GM21619 (cell line): ENCODE measurements around the gene DNAH2.

Experiments used
- ATAC-seq: cut with Tn5 transposase; IDR thresholded peaks from one replicate; pipeline ENCODE4 v1.9.1; 2021; ENCODE audit not compliant: unreplicated experiment

Gene DNAH2

GRCh38 chr17:7719661-7720060 lies 2.1 kb downstream of the DNAH2 start:
- no peak for ATAC-seq

DNA sequence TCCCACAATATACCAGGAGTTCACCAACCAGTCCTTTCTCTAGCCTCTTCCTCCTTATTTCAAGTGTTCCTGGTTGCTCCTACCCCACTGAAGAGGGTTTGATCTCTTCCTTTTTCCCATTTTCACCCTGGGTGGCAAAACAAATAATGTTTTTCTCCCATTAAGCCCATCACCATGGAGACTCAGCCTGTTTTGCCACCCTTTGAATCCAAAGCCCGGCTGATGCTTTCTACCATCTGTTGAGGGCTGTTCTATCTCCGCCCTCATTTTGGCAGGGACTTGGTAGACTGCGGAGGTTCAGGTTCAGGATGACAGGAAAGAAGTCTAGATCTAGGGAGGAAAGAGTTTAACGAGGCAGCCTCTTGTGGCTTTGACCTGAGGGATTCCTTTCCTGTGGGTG lies 2.6 kb downstream of the DNAH2 start:
- no peak for ATAC-seq

DNA sequence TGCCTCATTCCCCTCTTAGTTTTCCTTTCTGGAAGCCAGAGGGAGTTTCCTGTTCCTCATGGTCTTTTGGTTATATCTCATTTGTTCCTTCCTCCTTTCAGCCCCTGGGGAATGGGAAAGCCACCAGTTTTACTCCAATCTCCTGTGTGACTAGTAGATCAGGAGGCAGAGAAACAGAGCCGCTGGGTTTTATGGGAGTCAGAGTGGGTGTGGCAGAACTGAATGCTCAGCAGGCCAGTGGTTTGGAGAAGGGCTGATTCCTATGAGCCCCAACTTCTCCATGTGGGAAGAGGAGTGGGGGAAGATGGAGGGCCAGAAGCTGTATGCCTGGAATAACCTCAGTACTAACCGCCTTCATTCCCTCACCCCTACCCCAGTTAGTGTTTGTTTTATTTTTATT lies 4.1 kb downstream of the DNAH2 start:
- ATAC-seq: no peak

DNA sequence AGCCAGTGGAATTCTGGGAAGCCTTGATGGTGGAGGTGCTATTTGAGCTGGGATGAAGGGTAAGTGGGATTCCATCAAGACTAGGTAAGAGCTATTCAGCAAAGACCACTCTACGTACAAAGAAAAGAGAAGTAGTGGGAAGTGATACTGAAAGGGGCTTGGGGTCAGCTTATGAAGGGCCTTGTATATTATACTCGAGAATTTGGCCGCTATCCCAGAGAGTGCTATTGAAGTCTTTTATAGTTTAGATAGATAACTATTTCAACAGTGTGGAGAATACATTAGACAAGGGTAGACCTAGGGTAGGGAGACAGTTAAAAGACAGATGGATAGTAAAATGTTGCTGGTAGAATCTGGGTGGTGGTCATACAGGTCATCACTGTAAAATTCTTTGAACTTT lies 10.3 kb downstream of the DNAH2 start:
- no peak for ATAC-seq

DNA sequence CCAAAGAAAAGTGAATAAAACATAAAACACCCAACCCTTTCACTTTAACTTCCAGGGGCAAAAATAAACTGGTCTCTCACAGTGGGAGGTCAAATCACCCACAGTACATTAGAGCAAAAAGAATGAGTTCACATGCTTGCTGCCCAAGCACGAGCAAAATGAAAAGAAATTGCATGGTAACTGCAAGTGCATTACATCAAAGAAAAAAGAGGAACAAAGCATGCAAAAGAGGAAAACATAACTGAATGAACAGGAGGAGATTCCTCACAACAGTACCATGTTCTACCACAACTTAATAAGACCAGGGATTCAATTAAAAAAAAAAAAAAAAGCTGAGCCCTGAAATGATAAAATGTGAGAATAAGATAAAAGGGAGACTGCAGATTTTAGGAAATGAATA lies 12.3 kb downstream of the DNAH2 start:
- ATAC-seq: no peak

DNA sequence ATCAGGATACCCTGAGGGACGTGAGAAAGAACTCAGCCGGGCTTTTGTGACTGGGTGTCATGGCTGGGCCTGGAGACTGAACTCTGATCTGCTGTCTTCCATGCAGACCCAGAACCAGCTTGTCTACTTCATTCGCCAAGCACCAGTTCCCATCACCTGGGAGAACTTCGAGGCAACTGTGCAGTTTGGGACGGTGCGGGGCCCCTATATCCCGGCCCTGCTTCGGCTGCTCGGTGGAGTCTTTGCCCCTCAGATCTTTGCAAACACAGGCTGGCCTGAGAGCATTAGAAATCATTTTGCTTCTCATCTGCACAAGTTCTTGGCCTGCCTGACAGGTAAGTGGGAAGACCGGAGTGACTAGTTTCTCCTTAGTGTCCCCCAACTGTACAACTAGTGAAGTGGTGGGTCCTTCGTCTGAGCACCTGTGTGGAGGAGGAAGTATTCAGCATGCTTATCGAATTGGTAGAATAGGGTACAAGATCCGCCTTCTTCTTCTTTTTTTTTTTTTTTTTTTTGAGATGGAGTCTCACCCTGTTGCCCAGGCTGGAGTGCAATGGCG lies 15.5 kb downstream of the DNAH2 start:
- no peak for ATAC-seq

- ATAC-seq: no peak
Observed at GRCh38 chr17:7737601-7738000, 20.1 kb downstream of the DNAH2 start.

- ATAC-seq: no peak
Observed at GRCh38 chr17:7739746-7740145, 22.2 kb downstream of the DNAH2 start.

- ATAC-seq: no peak
Observed at GRCh38 chr17:7740481-7741001, 23.0 kb downstream of the DNAH2 start.

- no peak for ATAC-seq
Observed at GRCh38 chr17:7742729-7743128, 25.2 kb downstream of the DNAH2 start.

DNA sequence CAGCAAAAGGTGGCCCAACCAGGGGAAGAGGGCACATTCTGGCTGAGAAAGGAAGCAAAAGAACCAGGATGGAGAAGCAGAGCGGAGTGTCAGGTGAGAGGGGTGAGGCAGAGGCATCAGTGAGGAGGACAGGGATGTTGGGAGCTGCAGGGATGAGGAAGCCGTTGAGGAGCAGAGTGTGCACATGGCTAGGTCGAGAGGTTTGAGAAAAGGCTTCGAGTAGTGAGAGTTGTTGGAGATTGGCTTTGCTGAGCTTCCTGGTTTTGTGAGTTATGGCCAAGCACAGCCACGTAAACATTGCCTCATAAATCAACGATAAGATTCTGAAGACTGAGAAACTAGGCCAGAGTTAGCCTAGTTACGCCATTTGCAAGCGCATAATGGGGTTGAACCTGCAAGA lies 26.9 kb downstream of the DNAH2 start:
- ATAC-seq: no peak

GRCh38 chr17:7745748-7746470 lies 28.4 kb downstream of the DNAH2 start:
- no peak for ATAC-seq

GRCh38 chr17:7747635-7748071 lies 30.1 kb downstream of the DNAH2 start:
- no peak for ATAC-seq

GRCh38 chr17:7748076-7748775 lies 30.7 kb downstream of the DNAH2 start:
- ATAC-seq: no peak

- no peak for ATAC-seq
Observed at GRCh38 chr17:7750321-7750821, 32.8 kb downstream of the DNAH2 start.

- no peak for ATAC-seq
Observed at GRCh38 chr17:7754656-7755055, 37.1 kb downstream of the DNAH2 start.

- no peak for ATAC-seq
Observed at GRCh38 chr17:7755095-7755890, 37.7 kb downstream of the DNAH2 start.

DNA sequence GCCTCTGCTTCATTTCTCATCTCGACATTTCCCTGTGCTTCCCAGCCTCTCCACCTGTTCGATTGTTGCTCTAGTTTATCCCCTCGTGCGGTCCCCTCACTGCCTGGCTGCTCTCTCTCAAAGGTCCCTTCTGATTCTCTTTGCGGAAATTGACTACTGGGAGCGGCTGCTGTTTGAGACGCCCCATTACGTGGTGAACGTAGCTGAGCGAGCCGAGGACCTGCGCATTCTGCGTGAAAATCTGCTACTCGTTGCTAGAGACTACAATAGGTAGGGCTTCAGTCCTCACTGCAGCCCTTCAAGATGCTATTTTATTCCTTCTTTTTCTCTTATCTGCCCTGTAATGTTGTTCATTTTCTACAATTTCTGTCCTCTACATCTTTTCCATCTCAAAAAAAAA lies 39.4 kb downstream of the DNAH2 start:
- ATAC-seq: no peak

- ATAC-seq: no peak
Observed at GRCh38 chr17:7763919-7764318, 46.4 kb downstream of the DNAH2 start.

GRCh38 chr17:7767004-7767403 lies 49.5 kb downstream of the DNAH2 start:
- no peak for ATAC-seq

- ATAC-seq: no peak
Observed at GRCh38 chr17:7767405-7768021, 50.0 kb downstream of the DNAH2 start.
